22Rv1 (cell line): ENCODE data around the gene TGIF2.
A peak's percentile ranks its signal among the peaks of the same experiment; 100 is the strongest.

Experiments used
- H3K27ac ChIP-seq: fragments of 450-650 bp; 2 replicates; pipeline ENCODE4 v1.5.1; 2017
- ZFX ChIP-seq: fragments of 450-650 bp; IDR thresholded peaks from 2 replicates; pipeline ENCODE4 v1.6.1; 2017; ENCODE audit warnings: antibody characterized with exemption, borderline replicate concordance
- TF ChIP-seq, protein P1 (sequence below): fragments of 450-650 bp; IDR thresholded peaks from 2 replicates; pipeline ENCODE4 v1.5.1; 2017; ENCODE audit warnings: mild to moderate bottlenecking

Gene TGIF2

DNA sequence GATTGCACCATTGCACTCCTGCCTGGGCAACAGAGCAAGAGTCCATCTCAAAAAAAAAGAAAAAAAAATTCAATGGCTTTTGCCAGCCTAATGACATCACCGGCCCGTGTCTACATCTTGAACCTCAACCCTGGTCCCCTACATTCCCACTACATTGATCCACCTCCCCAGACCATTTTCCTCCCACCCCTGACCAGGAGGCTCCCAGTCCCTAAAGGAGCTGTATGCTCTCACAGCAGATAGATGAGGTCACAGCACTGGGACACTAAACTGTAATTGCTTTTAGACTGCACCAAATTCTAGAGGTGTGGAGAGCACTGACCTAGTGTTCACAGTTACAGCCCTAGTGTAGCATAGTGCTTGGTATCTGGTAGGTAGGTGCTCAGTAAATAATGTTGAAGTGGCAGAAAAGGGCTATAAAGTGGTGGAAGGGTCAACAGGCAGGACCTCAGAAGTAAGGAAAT is 10.7 kb downstream of the TGIF2 start:
- no peak overlapping the region for H3K27ac ChIP-seq
- TF ChIP-seq, protein P1, sequence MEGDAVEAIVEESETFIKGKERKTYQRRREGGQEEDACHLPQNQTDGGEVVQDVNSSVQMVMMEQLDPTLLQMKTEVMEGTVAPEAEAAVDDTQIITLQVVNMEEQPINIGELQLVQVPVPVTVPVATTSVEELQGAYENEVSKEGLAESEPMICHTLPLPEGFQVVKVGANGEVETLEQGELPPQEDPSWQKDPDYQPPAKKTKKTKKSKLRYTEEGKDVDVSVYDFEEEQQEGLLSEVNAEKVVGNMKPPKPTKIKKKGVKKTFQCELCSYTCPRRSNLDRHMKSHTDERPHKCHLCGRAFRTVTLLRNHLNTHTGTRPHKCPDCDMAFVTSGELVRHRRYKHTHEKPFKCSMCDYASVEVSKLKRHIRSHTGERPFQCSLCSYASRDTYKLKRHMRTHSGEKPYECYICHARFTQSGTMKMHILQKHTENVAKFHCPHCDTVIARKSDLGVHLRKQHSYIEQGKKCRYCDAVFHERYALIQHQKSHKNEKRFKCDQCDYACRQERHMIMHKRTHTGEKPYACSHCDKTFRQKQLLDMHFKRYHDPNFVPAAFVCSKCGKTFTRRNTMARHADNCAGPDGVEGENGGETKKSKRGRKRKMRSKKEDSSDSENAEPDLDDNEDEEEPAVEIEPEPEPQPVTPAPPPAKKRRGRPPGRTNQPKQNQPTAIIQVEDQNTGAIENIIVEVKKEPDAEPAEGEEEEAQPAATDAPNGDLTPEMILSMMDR = no peak
- no peak for TF ChIP-seq ZFX

DNA sequence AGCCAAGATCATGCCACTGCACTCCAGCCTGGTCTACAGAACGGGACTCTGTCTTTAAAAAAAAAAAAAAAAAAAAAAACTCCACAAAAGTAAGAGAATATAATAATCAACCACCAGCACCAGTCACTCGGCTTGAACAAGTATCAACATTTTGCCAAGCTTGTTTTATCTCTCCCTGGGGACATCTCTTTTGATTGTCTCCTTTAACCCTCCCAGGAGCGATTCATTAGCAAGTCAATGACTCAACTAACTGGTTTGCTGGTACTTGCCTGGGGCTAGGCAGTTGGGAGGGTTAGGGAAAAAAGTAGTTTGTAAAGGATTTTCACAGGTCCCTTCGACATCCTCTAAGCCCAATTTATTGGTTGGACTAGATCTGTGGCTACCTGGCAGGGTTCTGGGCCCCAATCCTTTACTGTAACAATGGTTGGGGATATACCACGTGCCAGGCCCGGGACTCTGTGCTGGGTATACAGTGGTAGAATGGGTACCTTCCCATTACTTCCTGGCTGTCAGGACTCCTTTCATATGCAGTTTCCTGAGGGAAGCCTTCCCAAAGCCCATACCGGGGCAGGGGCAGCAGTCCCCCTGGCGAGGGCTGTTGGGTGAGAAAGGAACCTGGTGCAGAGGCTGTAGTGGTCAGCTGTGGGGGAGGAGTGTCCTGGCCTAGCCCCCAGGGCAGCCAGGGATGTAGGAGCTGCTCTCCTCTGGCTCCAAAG is 12.2 kb downstream of the TGIF2 start:
- no peak for TF ChIP-seq ZFX
- TF ChIP-seq, protein P1 = no peak
- H3K27ac ChIP-seq = peak overlapping the region; percentile 37

DNA sequence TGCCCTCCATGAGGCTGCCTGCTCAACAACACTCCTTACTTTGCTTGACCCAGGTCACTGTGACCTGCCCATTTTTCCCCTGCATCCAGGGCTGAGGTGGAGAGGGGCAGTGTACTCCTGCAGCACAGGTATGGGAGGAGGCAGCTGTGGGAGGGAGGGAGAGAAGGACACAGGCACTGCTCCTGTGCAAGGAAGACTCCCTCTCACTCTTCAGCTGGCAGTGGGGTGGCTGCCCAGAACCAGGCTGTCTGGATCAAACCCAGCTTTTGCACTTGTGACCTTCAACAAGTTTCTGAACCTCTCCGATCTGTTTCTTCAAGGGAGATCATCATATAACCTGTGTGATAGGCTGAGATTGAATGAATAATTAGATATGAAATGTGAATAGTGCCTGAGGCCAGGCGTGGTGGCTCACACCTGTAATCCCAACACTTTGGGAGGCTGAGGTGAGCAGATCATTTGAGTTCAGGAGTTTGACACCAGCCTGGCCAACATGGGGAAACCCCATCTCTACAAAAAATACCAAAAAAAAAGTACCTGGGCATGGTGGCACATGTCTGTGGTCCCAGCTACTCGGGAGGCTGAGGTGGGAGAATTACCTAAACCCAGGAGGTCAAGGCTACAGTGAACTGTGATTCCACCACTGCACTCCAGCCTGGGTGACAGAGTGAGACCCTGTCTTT is 14.1 kb downstream of the TGIF2 start:
- no peak for TF ChIP-seq ZFX
- TF ChIP-seq, protein P1 = no peak
- H3K27ac ChIP-seq = no peak overlapping the region

DNA sequence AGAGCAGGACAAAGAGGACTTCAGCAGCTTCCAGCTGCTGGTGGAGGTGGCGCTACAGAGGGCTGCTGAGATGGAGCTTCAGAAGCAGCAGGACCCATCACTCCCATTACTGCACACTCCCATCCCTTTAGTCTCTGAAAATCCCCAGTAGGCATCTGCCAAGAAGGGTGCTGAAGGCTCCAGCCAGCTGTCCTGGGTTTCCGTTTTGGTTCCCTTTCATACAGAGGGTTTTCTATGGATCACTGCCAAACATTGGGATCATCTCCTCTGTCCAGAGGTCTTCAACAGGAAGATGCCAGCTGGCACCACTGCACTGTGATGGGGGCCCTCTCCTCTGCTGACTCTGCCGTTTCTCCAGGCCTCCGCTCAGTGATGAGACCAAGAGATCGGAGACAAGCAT is 17.9 kb downstream of the TGIF2 start:
- H3K27ac ChIP-seq = no peak overlapping the region
- no peak for TF ChIP-seq ZFX
- TF ChIP-seq, protein P1 = no peak

DNA sequence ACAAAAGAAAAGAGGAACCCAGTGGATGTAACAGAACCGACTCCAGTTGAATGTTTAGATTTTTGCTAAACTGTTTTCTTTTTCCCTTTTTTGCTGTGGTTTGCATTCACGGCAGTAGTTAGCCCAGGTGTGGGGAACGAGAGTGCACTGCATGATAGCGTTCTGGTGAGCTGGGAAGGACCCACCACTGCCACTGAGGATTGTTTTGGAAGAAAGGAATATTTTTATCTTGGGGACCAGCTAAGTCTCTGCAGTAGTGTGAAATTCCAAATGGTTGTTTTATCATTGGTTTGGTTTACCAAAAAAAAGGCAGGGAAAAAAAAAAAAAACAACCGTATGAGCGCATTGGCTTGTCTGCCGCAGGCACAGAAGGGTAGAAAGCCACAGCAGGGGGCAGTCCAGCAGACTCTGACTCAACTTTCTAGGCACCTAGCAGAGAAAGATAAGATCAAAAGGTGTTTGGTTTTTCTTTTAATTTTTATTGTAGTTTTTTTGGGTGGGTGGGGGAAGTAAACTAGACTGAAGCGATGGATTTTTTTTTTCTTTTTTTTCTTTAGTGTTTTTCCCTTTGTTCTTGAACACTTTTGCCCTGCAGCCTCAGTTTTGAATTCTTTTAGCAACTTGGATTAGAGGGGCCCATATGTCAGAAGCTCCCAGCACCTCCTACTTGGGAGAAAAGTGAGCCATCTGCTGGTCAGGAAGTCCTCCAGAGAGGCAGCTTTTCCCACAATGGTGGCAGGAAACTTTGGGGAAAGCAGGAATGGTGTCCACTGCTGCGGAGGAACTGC is 18.7 kb downstream of the TGIF2 start:
- no peak overlapping the region for H3K27ac ChIP-seq
- no peak for TF ChIP-seq ZFX
- TF ChIP-seq, protein P1 = peak; percentile 43; the same call in 1 of the 2 replicates

DNA sequence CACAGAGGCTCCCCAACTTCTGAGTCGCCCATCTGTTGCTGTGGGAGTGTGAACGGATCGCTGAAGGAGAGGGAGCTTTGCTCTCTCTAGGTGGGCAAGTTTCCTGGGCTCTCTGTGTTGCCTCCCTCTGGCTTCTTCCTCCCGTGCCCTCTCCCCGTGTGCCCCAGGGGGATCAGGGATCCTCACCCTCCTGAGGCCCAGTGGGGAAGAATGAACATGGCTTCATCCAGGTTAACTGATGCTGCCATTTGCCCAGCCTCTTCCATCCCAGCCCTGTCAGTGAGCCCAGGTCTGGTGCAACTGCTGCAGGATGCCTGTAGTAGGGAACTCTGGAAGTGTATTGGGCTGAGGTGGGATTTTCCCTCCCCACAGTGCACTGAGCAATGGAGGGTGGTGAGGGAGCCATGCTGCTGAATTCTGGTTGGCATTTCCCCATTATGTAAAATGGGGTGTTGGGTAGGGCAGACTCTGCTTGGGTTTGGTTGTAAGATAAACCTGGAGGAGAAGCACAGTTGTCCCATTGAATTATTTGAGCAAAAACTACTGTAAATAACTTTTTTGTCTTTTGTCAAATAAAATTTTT is 20.0 kb downstream of the TGIF2 start:
- TF ChIP-seq ZFX = no peak
- TF ChIP-seq, protein P1 = no peak
- no peak overlapping the region for H3K27ac ChIP-seq
